ENCODE data around the gene DKK2. TPM values are rescaled to one million over a fixed set of nuclear protein-coding genes. Genes with fewer than 3 reads are reported as not detected.

The DKK2 gene
- total RNA-seq, 1 experiment from 2014 or later = 0.11 TPM

DNA sequence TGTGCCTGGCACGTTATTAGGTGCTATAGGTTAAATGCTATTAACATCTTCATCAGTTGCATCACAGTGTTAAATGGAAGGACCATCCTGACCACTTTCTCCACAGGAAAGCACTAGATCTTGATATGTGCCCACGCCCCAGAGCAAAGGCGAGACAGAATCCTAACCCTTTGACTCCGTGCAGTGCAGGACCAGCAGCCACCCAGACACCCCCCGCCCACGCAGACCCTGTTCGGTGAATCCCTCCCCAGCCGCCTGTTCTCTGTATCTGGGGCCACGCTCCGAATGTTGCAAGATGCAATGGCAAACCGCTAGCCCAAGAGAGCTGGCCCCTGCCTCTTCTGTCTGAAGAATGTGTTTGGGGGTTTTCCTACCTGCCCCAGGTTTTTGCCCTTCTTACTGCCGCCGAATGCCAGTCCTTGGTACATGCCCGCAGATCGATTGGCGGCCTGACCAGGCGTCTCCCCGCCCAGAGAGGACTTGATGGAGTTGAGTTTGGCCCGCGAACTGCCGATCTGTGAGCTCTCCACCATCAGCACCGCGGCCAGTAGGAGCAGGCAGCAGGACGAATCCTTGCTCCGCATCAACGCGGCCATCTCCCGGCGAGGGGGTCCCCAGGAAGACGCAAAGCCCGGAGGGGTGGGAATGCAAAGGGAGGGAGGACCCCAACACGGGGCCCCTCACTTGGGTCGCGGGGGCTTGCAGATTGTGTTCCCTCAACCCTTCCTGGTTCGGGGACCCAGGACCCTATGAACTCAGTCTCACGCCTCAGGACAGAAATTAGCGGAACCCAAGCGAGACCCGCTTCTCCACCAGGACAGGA lies 906 bp downstream of the DKK2 start:
- Histone ChIP-seq H4K5ac (ENCODE audit: insufficient read length, low read depth, low read length) (no peak overlapping the region), H3K9me3 (ENCODE audit: control insufficient read depth, low read depth, low read length) (no peaks in the 10 kb centered on the region), H4K8ac (replicated peaks; ENCODE audit: insufficient read length, low read depth, low read length) (no peak overlapping the region), H2AFZ (ENCODE audit: low read length) (no peak overlapping the region), H2AK5ac (ENCODE audit: insufficient read length, low read length) (no peak overlapping the region), H3K27me3 (ENCODE audit: insufficient read depth, low read length) (peaks cover 33% of the 10 kb centered on the region), H3K27ac (ENCODE audit: insufficient read length, low read depth, low read length) (no peak overlapping the region), H3K4ac (ENCODE audit: low read depth, low read length) (no peak overlapping the region), H3K79me2 (ENCODE audit: insufficient read depth, low read length) (no peaks in the 10 kb centered on the region), H3K18ac (ENCODE audit: insufficient read length, low read depth, low read length) (no peak overlapping the region), H2BK5ac (ENCODE audit: insufficient read length, low read length) (no peak overlapping the region), H3K14ac (ENCODE audit: insufficient read depth, low read length) (no peak overlapping the region; the same call in 1 of the 2 replicates), H3K23me2 (ENCODE audit: insufficient read length, low read depth, low read length, poor library complexity, severe bottlenecking) (peaks cover 30% of the 10 kb centered on the region), H2BK20ac (ENCODE audit: low read depth, low read length, poor library complexity, severe bottlenecking) (no peak overlapping the region), H2BK12ac (ENCODE audit: insufficient read length, low read depth, low read length) (no peak overlapping the region), H3K56ac (ENCODE audit: insufficient read length, low read depth, low read length) (no peak overlapping the region), H3K4me1 (ENCODE audit: insufficient read depth, low read length) (peaks cover 3% of the 10 kb centered on the region; the same call in 1 of the 2 replicates), H4K20me1 (ENCODE audit: control insufficient read depth, insufficient read depth, insufficient read length) (no peaks in the 10 kb centered on the region), H3K23ac (ENCODE audit: insufficient read length, low read depth, low read length) (no peak overlapping the region), H4K91ac (ENCODE audit: insufficient read length, low read depth, low read length) (no peak overlapping the region), H2BK15ac (ENCODE audit: low read depth, low read length) (no peak overlapping the region), H3T11ph (ENCODE audit: low read length) (no peak overlapping the region), H3K4me2 (ENCODE audit: insufficient read depth, insufficient read length, low read length) (peak overlapping the region; percentile 82), H2BK120ac (ENCODE audit: low read depth, low read length, poor library complexity, severe bottlenecking) (no peak overlapping the region), H3K79me1 (ENCODE audit: insufficient read depth, low read depth, low read length, poor library complexity, severe bottlenecking) (no peaks in the 10 kb centered on the region), H3K9ac (ENCODE audit: extremely low read depth, insufficient read length, low read length) (no peak overlapping the region)
- Mint-ChIP-seq H3K27ac (no peak overlapping the region), H3K4me1 (peaks cover 34 to 40% of the 10 kb centered on the region in 2 experiments), H3K36me3 (ENCODE audit: insufficient read depth in 1 of 3, low read depth in 3 of 3) (no peaks in the 10 kb centered on the region; a peak in 1 of 7 replicates), H3K9me3 (peaks cover 0 to 2% of the 10 kb centered on the region in 2 experiments; a peak in 2 of 5 replicates), H3K4me3 (peak overlapping the region; percentile 69 to 93), H3K27me3 (ENCODE audit: low read depth) (peaks cover 64% of the 10 kb centered on the region)
- peak; percentile 61 for DNase-seq
- TF ChIP-seq, protein P1, sequence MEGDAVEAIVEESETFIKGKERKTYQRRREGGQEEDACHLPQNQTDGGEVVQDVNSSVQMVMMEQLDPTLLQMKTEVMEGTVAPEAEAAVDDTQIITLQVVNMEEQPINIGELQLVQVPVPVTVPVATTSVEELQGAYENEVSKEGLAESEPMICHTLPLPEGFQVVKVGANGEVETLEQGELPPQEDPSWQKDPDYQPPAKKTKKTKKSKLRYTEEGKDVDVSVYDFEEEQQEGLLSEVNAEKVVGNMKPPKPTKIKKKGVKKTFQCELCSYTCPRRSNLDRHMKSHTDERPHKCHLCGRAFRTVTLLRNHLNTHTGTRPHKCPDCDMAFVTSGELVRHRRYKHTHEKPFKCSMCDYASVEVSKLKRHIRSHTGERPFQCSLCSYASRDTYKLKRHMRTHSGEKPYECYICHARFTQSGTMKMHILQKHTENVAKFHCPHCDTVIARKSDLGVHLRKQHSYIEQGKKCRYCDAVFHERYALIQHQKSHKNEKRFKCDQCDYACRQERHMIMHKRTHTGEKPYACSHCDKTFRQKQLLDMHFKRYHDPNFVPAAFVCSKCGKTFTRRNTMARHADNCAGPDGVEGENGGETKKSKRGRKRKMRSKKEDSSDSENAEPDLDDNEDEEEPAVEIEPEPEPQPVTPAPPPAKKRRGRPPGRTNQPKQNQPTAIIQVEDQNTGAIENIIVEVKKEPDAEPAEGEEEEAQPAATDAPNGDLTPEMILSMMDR (conservative IDR thresholded peaks at IDR 0.05) = no peak
- no CpG with 5 or more reads among the region's 39 CpGs for WGBS (ENCODE audit: extremely low coverage, insufficient read length, low lambda C conversion rate)
